WERI-Rb-1 (cell line): ENCODE data around the gene TMEM107.
"Not testable (repeated sequence)": the region's sequence is repeated elsewhere in the genome, so short reads cannot be mapped to it uniquely, and the experiment has no call there.

Experiments
- DNase-seq: peaks from one replicate; pipeline ENCODE4 v3.0.0-alpha.2; 2020
- H3K27ac ChIP-seq: fragments of 250-450 bp; sonication (Bioruptor Pico); 2 replicates; pipeline ENCODE4 v1.5.1; 2020; ENCODE audit warnings: mild to moderate bottlenecking, moderate library complexity
- H3K27me3 ChIP-seq: fragments of 250-450 bp; sonication (Bioruptor Pico); 2 replicates; pipeline ENCODE4 v1.5.1; 2021; ENCODE audit warnings: mild to moderate bottlenecking, low read depth, moderate library complexity; ENCODE audit not compliant: insufficient read depth, severe bottlenecking
- H3K36me3 ChIP-seq: fragments of 250-450 bp; sonication (Bioruptor Pico); 2 replicates; pipeline ENCODE4 v1.5.1; 2020; ENCODE audit warnings: mild to moderate bottlenecking, moderate library complexity
- H3K4me3 ChIP-seq: 2 replicates; pipeline ENCODE4 v1.5.1; 2011; ENCODE audit warnings: low read depth, mild to moderate bottlenecking, control low read depth, low read length
- H3K9me3 ChIP-seq: fragments of 250-450 bp; sonication (Bioruptor Pico); 2 replicates; pipeline ENCODE4 v1.5.1; 2021; ENCODE audit warnings: mild to moderate bottlenecking, moderate library complexity; ENCODE audit not compliant: severe bottlenecking
- TF ChIP-seq, protein P1 (sequence below): IDR thresholded peaks from 2 replicates; pipeline ENCODE4 v1.5.1; 2011; ENCODE audit warnings: low read depth, mild to moderate bottlenecking, control low read depth, inconsistent platforms, low read length

TMEM107 gene

DNA sequence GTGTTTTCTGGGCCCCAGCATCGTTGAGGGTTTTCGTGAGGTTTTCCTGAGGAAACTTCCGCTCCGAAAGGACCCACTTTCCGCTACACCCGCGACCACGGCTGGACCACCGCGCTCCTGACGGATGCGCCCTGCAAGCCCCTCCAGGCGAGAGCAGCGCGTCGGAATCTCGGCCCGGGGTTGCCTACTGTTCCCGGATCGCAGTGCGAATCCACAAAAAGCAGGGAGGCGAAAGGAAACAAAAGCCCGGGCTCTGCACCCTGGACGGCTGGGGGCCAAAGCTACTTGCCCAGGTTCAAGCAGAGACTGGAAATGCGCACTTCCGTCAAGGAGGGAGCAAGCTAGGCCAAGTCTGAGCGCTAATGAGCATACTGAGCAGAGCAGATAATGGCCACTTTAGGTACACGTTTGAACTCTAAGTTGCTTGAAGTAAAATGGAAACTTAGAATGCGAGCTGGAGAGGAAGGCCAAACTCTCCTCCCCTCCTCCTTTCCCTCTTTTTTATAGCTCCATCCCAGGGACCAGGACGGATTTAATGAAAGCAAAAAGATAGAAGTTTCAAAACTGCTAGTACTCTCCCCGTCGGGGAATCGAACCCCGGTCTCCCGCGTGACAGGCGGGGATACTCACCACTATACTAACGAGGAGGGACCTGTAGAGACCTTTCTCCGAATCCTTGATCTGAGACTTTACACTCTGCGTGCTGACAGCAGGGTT, 45.6 kb upstream of the TMEM107 start:
- TF ChIP-seq, protein P1, sequence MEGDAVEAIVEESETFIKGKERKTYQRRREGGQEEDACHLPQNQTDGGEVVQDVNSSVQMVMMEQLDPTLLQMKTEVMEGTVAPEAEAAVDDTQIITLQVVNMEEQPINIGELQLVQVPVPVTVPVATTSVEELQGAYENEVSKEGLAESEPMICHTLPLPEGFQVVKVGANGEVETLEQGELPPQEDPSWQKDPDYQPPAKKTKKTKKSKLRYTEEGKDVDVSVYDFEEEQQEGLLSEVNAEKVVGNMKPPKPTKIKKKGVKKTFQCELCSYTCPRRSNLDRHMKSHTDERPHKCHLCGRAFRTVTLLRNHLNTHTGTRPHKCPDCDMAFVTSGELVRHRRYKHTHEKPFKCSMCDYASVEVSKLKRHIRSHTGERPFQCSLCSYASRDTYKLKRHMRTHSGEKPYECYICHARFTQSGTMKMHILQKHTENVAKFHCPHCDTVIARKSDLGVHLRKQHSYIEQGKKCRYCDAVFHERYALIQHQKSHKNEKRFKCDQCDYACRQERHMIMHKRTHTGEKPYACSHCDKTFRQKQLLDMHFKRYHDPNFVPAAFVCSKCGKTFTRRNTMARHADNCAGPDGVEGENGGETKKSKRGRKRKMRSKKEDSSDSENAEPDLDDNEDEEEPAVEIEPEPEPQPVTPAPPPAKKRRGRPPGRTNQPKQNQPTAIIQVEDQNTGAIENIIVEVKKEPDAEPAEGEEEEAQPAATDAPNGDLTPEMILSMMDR = no peak
- Histone ChIP-seq H3K27ac (peak overlapping the region; percentile 88), H3K4me3 (peak overlapping the region; percentile 77), H3K27me3 (no peaks in the 10 kb centered on the region), H3K9me3 (no peaks in the 10 kb centered on the region), H3K36me3 (peaks cover 3% of the 10 kb centered on the region)
- peak; percentile 81 for DNase-seq

DNA sequence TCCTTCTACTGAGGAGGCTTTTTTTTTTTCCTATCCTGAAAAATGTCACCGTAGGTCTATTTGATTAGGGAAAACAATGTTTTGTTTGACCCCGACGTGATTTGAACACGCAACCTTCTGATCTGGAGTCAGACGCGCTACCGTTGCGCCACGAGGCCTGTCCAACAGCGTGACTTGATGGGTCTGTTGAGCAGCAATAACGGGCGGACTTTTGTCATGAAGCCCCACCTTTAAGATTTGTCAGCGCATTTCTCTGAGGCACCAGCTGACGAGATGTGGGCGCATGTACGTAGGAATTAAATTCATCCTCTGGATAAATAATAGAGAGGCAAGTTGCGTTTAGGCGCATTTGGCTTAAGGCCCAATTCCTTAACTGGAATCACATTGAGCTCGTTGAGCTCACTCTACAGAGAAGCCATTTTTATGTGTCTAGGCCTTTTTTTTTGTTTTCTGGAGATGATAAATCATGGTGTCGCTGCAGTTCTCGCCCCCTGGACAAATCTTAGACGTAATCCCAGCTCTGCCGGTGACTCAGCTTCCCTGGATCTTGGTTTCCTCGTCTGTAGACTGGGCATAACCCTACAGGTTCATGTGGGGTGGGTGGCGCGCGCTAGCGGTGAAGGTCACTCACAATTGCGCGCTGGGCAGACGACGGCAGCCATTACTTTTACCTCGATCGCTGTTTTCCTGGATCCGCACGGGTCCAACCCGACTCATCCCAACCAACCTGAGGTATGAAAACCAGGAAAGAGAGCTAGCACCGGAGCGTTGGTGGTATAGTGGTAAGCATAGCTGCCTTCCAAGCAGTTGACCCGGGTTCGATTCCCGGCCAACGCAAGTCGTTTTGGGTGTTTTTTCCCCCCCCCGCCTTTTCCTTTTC, 44.8 kb upstream of the TMEM107 start:
- DNase-seq = peak; percentile 91
- TF ChIP-seq, protein P1 = no peak
- Histone ChIP-seq H3K9me3 (no peaks in the 10 kb centered on the region), H3K36me3 (no peaks in the 10 kb centered on the region), H3K27ac (peak overlapping the region; percentile 88), H3K27me3 (no peaks in the 10 kb centered on the region), H3K4me3 (peak overlapping the region; percentile 77)

DNA sequence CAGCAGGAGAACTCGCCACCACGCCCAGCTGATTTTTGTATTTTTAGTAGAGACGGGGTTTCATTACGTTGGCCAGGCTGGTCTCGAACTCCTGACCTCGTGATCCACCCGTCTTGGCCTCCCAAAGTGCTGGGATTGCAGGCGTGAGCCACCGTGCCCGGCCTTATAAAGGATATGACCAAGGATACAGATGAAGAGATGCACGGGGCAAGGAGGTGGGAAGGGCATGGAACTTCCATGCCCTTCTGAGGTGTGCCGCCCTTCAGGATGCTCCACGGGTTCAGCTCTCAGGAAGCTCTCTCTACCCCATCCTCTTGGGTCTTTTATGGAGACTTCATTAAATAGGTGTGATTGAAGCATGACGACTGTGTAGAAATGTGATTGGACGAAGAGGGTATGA, 37.8 kb upstream of the TMEM107 start:
- H3K9me3 ChIP-seq, DNase-seq, H3K27me3 ChIP-seq, H3K4me3 ChIP-seq, H3K27ac ChIP-seq: not testable (repeated sequence)
- H3K36me3 ChIP-seq = peaks cover 12% of the 10 kb centered on the region

DNA sequence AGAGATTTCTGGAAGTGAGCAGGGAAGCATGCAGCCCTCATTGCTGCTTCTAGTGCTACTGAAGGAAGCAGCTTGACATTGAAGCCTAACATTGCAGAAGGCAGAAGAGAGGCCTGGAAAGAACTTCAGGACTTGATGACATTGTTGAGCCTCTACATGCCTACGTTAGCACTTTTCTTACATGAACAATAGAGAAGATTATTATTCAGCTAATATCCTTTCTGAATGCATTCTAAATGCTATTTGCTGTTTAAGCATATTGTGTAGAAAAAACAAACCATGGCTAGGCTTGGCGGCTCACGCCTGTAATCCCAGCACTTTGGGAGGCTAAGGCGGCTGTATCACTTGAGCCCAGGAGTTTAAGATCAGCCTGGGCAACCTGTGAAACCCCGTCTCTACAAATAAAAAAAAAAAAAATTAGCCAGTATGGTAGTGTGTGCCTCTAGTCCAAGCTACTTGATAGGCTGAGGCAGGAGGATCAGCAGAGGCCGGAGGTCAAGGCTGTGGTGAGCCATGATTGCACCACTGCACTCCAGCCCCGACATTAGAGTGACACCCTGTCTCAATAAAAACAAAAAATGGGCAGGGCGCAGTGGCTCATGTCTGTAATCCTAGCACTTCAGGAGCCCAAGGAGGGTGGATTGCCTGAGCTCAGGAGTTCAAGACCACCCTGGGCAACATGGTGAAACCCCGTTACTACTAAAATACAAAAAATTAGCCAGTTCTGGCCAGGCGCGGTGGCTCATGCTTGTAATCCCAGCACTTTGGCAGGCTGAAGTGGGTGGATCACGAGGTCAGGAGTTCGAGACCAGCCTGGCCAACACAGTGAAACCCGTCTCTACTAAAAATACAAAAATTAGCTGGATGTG, 36.4 kb upstream of the TMEM107 start:
- H3K4me3 ChIP-seq = no peak overlapping the region
- H3K9me3 ChIP-seq = no peaks in the 10 kb centered on the region
- TF ChIP-seq, protein P1 = no peak
- H3K36me3 ChIP-seq = peaks cover 24% of the 10 kb centered on the region
- no peak for DNase-seq
- H3K27ac ChIP-seq = peak overlapping the region; percentile 8
- no peaks in the 10 kb centered on the region for H3K27me3 ChIP-seq

DNA sequence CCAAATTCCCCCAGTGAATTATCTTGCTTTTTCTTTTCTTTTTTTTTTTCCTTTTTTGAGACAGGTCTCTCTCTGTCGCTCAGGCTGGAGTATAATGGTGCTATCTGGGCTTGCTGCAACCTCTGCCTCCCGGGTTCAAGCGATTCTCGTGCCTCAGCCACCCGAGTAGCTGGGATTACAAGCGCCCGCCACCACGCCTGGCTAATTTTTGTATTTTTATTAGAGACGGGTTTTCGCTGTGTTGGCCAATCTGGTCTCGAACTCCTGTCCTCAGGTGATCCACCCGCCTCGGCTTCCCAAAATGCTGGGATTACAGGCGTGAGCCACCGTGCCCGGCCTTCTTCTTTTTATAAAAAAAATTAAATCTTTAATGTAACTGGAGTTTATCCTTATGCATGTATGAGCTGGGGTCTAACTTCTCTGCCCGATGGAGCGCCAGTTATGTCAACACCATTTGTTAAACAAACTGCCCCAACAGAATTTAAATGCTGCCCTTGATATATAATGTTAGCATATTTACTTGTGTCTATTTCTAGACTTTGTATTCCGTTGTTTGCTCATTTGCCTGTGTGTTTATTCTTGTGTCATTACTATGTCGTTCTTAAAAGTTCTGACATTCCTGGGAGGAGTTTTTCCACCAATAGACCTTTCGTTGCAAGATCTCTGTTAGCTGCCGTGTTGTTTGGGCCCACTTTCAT, 34.7 kb upstream of the TMEM107 start:
- Histone ChIP-seq H3K27me3 (no peaks in the 10 kb centered on the region), H3K27ac (peak overlapping the region; percentile 95), H3K36me3 (peaks cover 40% of the 10 kb centered on the region), H3K9me3 (no peaks in the 10 kb centered on the region), H3K4me3 (peak overlapping the region; percentile 78)
- TF ChIP-seq, protein P1 = no peak
- no peak for DNase-seq
